Urinary bladder (tissue), 4 donors: ENCODE measurements around the gene TRDN. TPM values are rescaled to one million over a fixed set of nuclear protein-coding genes. Genes with fewer than 3 reads are reported as not detected.

Source experiments
- DNase-seq: peaks from one replicate; pipeline ENCODE4 v3.0.0-alpha.2; 2015; ENCODE audit errors: extremely low spot score
- H3K27ac ChIP-seq: one replicate; pipeline ENCODE4 v1.5.1; 2013; ENCODE audit warnings: low read depth, mild to moderate bottlenecking, moderate library complexity
- H3K36me3 ChIP-seq: one replicate; pipeline ENCODE4 v1.6.1; 2013; ENCODE audit warnings: mild to moderate bottlenecking, moderate library complexity; ENCODE audit not compliant: insufficient read depth
- H3K4me1 ChIP-seq: one replicate; pipeline ENCODE4 v1.6.1; 2013; ENCODE audit warnings: mild to moderate bottlenecking, moderate library complexity; ENCODE audit not compliant: insufficient read depth
- H3K4me3 ChIP-seq: one replicate; pipeline ENCODE4 v1.5.1; 2013; ENCODE audit warnings: low read depth, low read length
- WGBS: extraction: QIAGEN DNeasy Blood & Tissue Kit; methylation state at CpG from one replicate; pipeline ENCODE4 v1.1.7; 2013; 5-methylcytosine and 5-hydroxymethylcytosine counted together
- polyA plus RNA-seq: library from polyadenylated mRNA; stranded (reverse); fragments of 200-250 nt; gene quantifications from one replicate; pipeline ENCODE4 v1.2.3, GENCODE V29; 2013
- total RNA-seq: library from RNA; depleted of rRNA; stranded (reverse); fragments of >200 nt; gene quantifications from one replicate; pipeline ENCODE4 v1.2.3, GENCODE V29; 2014
- donor health status: healthy with polysubstance abuse.
- donor health status: healthy.

Gene TRDN
- total RNA-seq (13.5 TPM), polyA plus RNA-seq (0.09 TPM)

- 52% methylated on average over 3 of the region's 3 CpGs for WGBS
- H3K4me3 ChIP-seq = no peak within 1 kb of the TSS
- H3K27ac ChIP-seq = no peak within 1 kb of the TSS
- no peak for DNase-seq
- H3K4me1 ChIP-seq = no peaks in the 10 kb centered on the region
- no peaks in the 10 kb centered on the region for H3K36me3 ChIP-seq
Measured at GRCh38 chr6:123636782-123637181, at the start of gene TRDN. TSS of gene TRDN (minus strand) at chr6:123636950. CDS start at chr6:123636775, 175 bp downstream.

- H3K36me3 ChIP-seq = no peaks in the 10 kb centered on the region
- H3K4me1 ChIP-seq = no peaks in the 10 kb centered on the region
- no peak for DNase-seq
- no peak overlapping the region for H3K27ac ChIP-seq
- H3K4me3 ChIP-seq = no peak overlapping the region
- 76% methylated on average over 1 of the region's 1 CpG for WGBS
Measured at GRCh38 chr6:123681957-123682462, 45.3 kb upstream of the TRDN start.

- DNase-seq = no peak
- Histone ChIP-seq H3K4me1 (no peaks in the 10 kb centered on the region), H3K27ac (no peak overlapping the region), H3K4me3 (no peak overlapping the region), H3K36me3 (no peaks in the 10 kb centered on the region)
- 67% methylated on average over 4 of the region's 4 CpGs for WGBS
Measured at GRCh38 chr6:123677897-123678296, 41.1 kb upstream of the TRDN start.

- Histone ChIP-seq H3K4me1 (no peaks in the 10 kb centered on the region), H3K27ac (no peak overlapping the region), H3K4me3 (no peak overlapping the region), H3K36me3 (no peaks in the 10 kb centered on the region)
- no peak for DNase-seq
- 98% methylated on average over 1 of the region's 1 CpG for WGBS
Measured at GRCh38 chr6:123676793-123677192, 40.0 kb upstream of the TRDN start.

- WGBS = 72% methylated on average over 3 of the region's 3 CpGs
- Histone ChIP-seq H3K27ac (no peak overlapping the region), H3K4me3 (no peak overlapping the region), H3K36me3 (no peaks in the 10 kb centered on the region), H3K4me1 (no peaks in the 10 kb centered on the region)
- DNase-seq = no peak
Measured at GRCh38 chr6:123668965-123669591, 32.3 kb upstream of the TRDN start.

GRCh38 chr6:123668063-123668462, 31.3 kb upstream of the TRDN start:
- H3K36me3 ChIP-seq = no peaks in the 10 kb centered on the region
- DNase-seq = no peak
- no peak overlapping the region for H3K27ac ChIP-seq
- 86% methylated on average over 6 of the region's 6 CpGs for WGBS
- no peaks in the 10 kb centered on the region for H3K4me1 ChIP-seq
- H3K4me3 ChIP-seq = no peak overlapping the region

GRCh38 chr6:123663436-123663835, 26.7 kb upstream of the TRDN start:
- Histone ChIP-seq H3K27ac (no peak overlapping the region), H3K36me3 (no peaks in the 10 kb centered on the region), H3K4me3 (no peak overlapping the region), H3K4me1 (no peaks in the 10 kb centered on the region)
- DNase-seq = no peak

- DNase-seq = no peak
- WGBS = 70% methylated on average over 3 of the region's 3 CpGs
- H3K4me1 ChIP-seq = no peaks in the 10 kb centered on the region
- no peak overlapping the region for H3K4me3 ChIP-seq
- no peak overlapping the region for H3K27ac ChIP-seq
- H3K36me3 ChIP-seq = no peaks in the 10 kb centered on the region
Measured at GRCh38 chr6:123662757-123663156, 26.0 kb upstream of the TRDN start.

- 84% methylated on average over 5 of the region's 5 CpGs for whole genome bisulfite sequencing
- DNase-seq = no peak
- H3K4me3 ChIP-seq = no peak overlapping the region
- H3K36me3 ChIP-seq = no peaks in the 10 kb centered on the region
- no peak overlapping the region for H3K27ac ChIP-seq
- H3K4me1 ChIP-seq = no peaks in the 10 kb centered on the region
Measured at GRCh38 chr6:123661105-123661891, 24.5 kb upstream of the TRDN start.

GRCh38 chr6:123659960-123660748, 23.4 kb upstream of the TRDN start:
- DNase-seq = no peak

GRCh38 chr6:123658848-123659247, 22.1 kb upstream of the TRDN start:
- H3K36me3 ChIP-seq = no peaks in the 10 kb centered on the region
- H3K4me3 ChIP-seq = no peak overlapping the region
- no peak for DNase-seq
- 57% methylated on average over 1 of the region's 1 CpG for WGBS
- H3K27ac ChIP-seq = no peak overlapping the region
- no peaks in the 10 kb centered on the region for H3K4me1 ChIP-seq

More at GRCh38 chr6:123659960-123660748, 23.4 kb upstream of the TRDN start:
- Histone ChIP-seq H3K4me1 (no peaks in the 10 kb centered on the region), H3K27ac (no peak overlapping the region), H3K36me3 (no peaks in the 10 kb centered on the region), H3K4me3 (no peak overlapping the region)
- WGBS = 87% methylated on average over 5 of the region's 5 CpGs

- Histone ChIP-seq H3K36me3 (no peaks in the 10 kb centered on the region), H3K4me1 (no peaks in the 10 kb centered on the region), H3K4me3 (no peak overlapping the region), H3K27ac (no peak overlapping the region)
- no peak for DNase-seq
- 58% methylated on average over 3 of the region's 3 CpGs for WGBS
Measured at GRCh38 chr6:123655521-123656306, 19.0 kb upstream of the TRDN start.

GRCh38 chr6:123648723-123649122, 12.0 kb upstream of the TRDN start:
- H3K4me1 ChIP-seq = no peaks in the 10 kb centered on the region
- DNase-seq = no peak
- no peak overlapping the region for H3K4me3 ChIP-seq
- no peak overlapping the region for H3K27ac ChIP-seq
- H3K36me3 ChIP-seq = no peaks in the 10 kb centered on the region
